Measurements from ENCODE around the gene PCDHGC5. TPM values are rescaled to one million over a fixed set of nuclear protein-coding genes. Genes with fewer than 3 reads are reported as not detected.

PCDHGC5 gene
- total and polyA plus RNA-seq, 4 experiments from 2014 or later = not detected

DNA sequence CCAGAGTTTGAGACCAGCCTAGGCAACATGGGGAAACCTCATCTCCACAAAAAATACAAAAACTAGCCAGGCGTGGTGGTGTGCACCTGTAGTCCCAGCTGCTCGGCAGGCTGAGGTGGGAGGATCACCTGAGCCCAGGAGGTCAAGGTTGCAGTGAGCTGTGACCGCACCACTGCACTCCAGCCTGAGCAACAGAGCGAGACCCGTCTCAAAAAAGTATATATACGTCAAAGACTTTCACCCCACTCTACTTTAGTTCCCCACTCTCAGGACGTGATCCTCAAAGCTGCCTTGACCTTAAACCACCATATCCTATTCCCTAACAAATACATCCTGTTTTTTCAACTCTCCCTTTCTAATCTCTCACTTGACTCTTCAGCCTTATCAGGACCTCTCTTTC is 41.0 kb downstream of the PCDHGC5 start:
- CTCF ChIA-PET (ENCODE audit: partially characterized antibody) = interaction anchor here (10.2 kb wide), 1 partner anchor 17 kb away, joined by 144 read pairs; no protein-coding TSS in a partner anchor
- peaks cover 83% of the 10 kb centered on the region for H3K36me3 ChIP-seq (ENCODE audit: insufficient read depth, low read length)
- no peaks in the 10 kb centered on the region for H3K27me3 Mint-ChIP-seq
- H3K36me3 Mint-ChIP-seq = peaks cover 10 to 48% of the 10 kb centered on the region in 2 donors
- DNase-seq = no peak
- POLR2A ChIA-PET (ENCODE audit: partially characterized antibody) = no interaction called here
- intact Hi-C loops (cut with micrococcal nuclease) = no loop called here
- H3K9me3 Mint-ChIP-seq = no peaks in the 10 kb centered on the region
- no peaks in the 10 kb centered on the region for H3K4me1 ChIP-seq (ENCODE audit: insufficient read depth, low read length)
- H3K4me1 Mint-ChIP-seq = peaks cover 10 to 14% (median 12%) of the 10 kb centered on the region in 4 donors
- no peak overlapping the region for H3K4me3 ChIP-seq (ENCODE audit: low read length in 2 of 2)
- H3K4me3 Mint-ChIP-seq = no peak overlapping the region
- H3K9me3 ChIP-seq (ENCODE audit: control insufficient read depth in 1 of 2, low read length in 2 of 2) = no peaks in the 10 kb centered on the region
- H3K27ac Mint-ChIP-seq = no peak overlapping the region
- H3K27me3 ChIP-seq (ENCODE audit: insufficient read depth, low read length) = no peaks in the 10 kb centered on the region
- H3K27ac ChIP-seq (ENCODE audit: low read depth, low read length) = no peak overlapping the region

DNA sequence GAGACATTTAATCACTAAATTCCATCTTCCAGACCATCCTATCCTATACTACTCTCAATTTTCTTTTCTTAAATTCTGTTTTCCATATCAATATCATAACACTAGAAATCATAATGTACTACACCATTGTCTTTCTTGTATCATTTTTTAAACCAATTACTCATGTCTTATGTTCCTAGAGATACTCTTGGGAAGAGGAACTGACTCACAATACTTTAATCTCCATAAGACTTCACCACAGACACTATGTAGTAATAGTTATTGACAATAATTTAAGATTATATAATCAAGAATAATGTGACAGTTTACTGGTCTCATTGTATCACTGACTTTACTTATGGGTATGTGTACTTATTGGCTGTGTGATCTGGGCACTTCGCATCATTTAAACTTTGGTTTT is 43.8 kb downstream of the PCDHGC5 start:
- intact Hi-C loops (cut with micrococcal nuclease) = no loop called here
- Mint-ChIP-seq H3K27me3 (no peaks in the 10 kb centered on the region), H3K4me3 (no peak overlapping the region), H3K4me1 (peaks cover 4 to 13% (median 12%) of the 10 kb centered on the region in 4 donors), H3K9me3 (no peaks in the 10 kb centered on the region), H3K27ac (no peak overlapping the region), H3K36me3 (peaks cover 23 to 39% of the 10 kb centered on the region in 2 donors)
- POLR2A ChIA-PET (ENCODE audit: partially characterized antibody) = no interaction called here
- Histone ChIP-seq H3K27ac (ENCODE audit: low read depth, low read length) (no peak overlapping the region), H3K9me3 (ENCODE audit: control insufficient read depth in 1 of 2, low read length in 2 of 2) (no peaks in the 10 kb centered on the region), H3K36me3 (ENCODE audit: insufficient read depth, low read length) (peaks cover 61% of the 10 kb centered on the region), H3K4me3 (ENCODE audit: low read length in 2 of 2) (no peak overlapping the region), H3K27me3 (ENCODE audit: insufficient read depth, low read length) (no peaks in the 10 kb centered on the region), H3K4me1 (ENCODE audit: insufficient read depth, low read length) (no peaks in the 10 kb centered on the region)
- no peak for DNase-seq
- CTCF ChIA-PET (ENCODE audit: partially characterized antibody) = interaction anchor here (1.3 to 6.5 kb wide), 7 partner anchors 10 to 31 kb away, joined by 3 to 49 read pairs (median 5); no protein-coding TSS in a partner anchor

DNA sequence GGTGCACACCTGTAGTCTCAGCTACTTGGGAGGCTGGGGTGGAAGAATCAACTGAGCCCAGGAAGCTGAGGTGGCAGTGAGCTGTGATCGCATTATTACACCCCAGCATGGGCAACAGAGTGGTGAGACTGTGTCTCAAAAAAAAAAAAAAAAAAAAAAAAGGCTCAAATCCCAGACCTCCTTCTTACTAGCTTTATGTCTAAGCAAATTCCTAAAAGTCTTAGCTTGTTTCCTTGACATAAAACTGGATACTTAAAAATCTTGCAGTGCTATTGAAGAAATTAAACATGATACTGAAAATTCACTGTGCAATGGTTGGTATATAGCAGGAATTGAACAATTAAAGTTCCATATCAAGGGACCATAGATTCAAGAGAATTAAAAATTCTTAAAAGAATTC is 45.0 kb downstream of the PCDHGC5 start:
- Histone ChIP-seq H3K9me3 (ENCODE audit: control insufficient read depth in 1 of 2, low read length in 2 of 2) (no peaks in the 10 kb centered on the region), H3K27ac (ENCODE audit: low read depth, low read length) (peak overlapping the region; percentile 8), H3K36me3 (ENCODE audit: insufficient read depth, low read length) (peaks cover 49% of the 10 kb centered on the region), H3K27me3 (ENCODE audit: insufficient read depth, low read length) (no peaks in the 10 kb centered on the region), H3K4me1 (ENCODE audit: insufficient read depth, low read length) (no peaks in the 10 kb centered on the region), H3K4me3 (ENCODE audit: low read length in 2 of 2) (no peak overlapping the region)
- intact Hi-C loops (cut with micrococcal nuclease) = no loop called here
- Mint-ChIP-seq H3K27ac (peak overlapping the region in 3 of 7 donors; percentile 37 to 45 (median 41)), H3K4me1 (peaks cover 4 to 13% (median 12%) of the 10 kb centered on the region in 4 donors), H3K4me3 (no peak overlapping the region), H3K36me3 (peaks cover 23 to 27% of the 10 kb centered on the region in 2 donors), H3K9me3 (no peaks in the 10 kb centered on the region), H3K27me3 (no peaks in the 10 kb centered on the region)
- DNase-seq = no peak
- POLR2A ChIA-PET (ENCODE audit: partially characterized antibody) = interaction anchor here (0.7 kb wide), 1 partner anchor 8 kb away, joined by 4 read pairs; no protein-coding TSS in a partner anchor
- CTCF ChIA-PET (ENCODE audit: partially characterized antibody) = interaction anchor here (0.6 to 6.5 kb wide), 9 partner anchors 11 to 1523 kb away, joined by 4 to 49 read pairs (median 6); no protein-coding TSS in a partner anchor

DNA sequence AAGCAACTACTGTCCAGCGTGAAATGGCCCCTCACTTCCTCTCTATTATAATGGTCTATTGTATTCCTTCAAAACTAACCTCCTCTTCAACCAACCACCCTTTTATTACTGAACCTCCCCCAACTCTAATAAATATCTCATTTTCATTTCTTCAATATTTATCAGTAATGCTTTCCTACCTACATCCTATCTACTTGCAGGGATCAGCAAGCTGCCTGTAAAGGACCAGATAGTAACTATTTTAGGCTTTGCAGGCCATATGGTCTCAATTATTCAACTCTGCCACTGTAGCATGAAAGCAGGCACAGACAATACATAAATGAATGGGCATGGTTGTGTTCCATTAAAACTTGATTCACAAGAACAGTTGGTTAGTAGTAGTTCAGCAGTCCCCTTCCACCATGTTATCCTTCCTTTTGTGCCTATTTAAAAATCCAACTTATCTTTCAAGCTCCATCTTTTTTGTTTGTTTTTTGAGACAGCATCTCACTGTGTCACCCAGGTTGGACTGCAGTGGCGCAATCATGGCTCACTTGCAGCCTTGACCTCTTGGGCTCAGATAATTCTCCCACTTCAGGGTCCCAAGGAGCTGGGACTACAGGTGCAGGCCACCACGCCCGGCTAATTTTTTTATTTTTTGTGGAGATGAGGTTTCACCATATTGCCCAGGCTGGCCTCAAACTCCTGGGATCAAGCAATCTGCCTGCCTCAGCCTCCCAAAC is 45.8 kb downstream of the PCDHGC5 start:
- ChIA-PET CTCF (ENCODE audit: partially characterized antibody) (interaction anchor here (0.6 to 6.5 kb wide), 9 partner anchors 11 to 1522 kb away, joined by 3 to 49 read pairs (median 4); no protein-coding TSS in a partner anchor), POLR2A (ENCODE audit: partially characterized antibody) (interaction anchor here (0.7 kb wide), 1 partner anchor 8 kb away, joined by 4 read pairs; no protein-coding TSS in a partner anchor)
- Histone ChIP-seq H3K27ac (ENCODE audit: low read depth, low read length) (no peak overlapping the region), H3K4me3 (ENCODE audit: low read length in 2 of 2) (no peak overlapping the region), H3K9me3 (ENCODE audit: control insufficient read depth in 1 of 2, low read length in 2 of 2) (no peaks in the 10 kb centered on the region), H3K4me1 (ENCODE audit: insufficient read depth, low read length) (no peaks in the 10 kb centered on the region), H3K36me3 (ENCODE audit: insufficient read depth, low read length) (peaks cover 42% of the 10 kb centered on the region), H3K27me3 (ENCODE audit: insufficient read depth, low read length) (no peaks in the 10 kb centered on the region)
- H3K27me3 Mint-ChIP-seq = no peaks in the 10 kb centered on the region
- DNase-seq = no peak
- H3K36me3 Mint-ChIP-seq = peaks cover 28 to 30% of the 10 kb centered on the region in 2 donors
- no peaks in the 10 kb centered on the region for H3K9me3 Mint-ChIP-seq
- H3K4me3 Mint-ChIP-seq = no peak overlapping the region
- peaks cover 4 to 14% (median 12%) of the 10 kb centered on the region in 4 donors for H3K4me1 Mint-ChIP-seq
- intact Hi-C loops (cut with micrococcal nuclease) = no loop called here
- H3K27ac Mint-ChIP-seq = peak overlapping the region in 5 of 7 donors; percentile 37 to 86 (median 64)

Other genes with a start within 250 kb of the PCDHGC5 start
- under 1 TPM; 0.17 to 0.53 TPM for gene PCDHB15, start 243.7 kb upstream of the PCDHGC5 start, total RNA-seq
- gene PCDHB15, start 243.7 kb upstream of the PCDHGC5 start, polyA plus RNA-seq = not detected
- under 1 TPM; 0.38 to 0.91 TPM for gene SLC25A2, start 185.0 kb upstream of the PCDHGC5 start, total RNA-seq
- gene SLC25A2, start 185.0 kb upstream of the PCDHGC5 start, polyA plus RNA-seq = not detected
- gene TAF7, start 168.3 kb upstream of the PCDHGC5 start, total RNA-seq = 100 to 1,000 TPM; 109 to 119 TPM
- gene TAF7, start 168.3 kb upstream of the PCDHGC5 start, polyA plus RNA-seq = 100 to 1,000 TPM; 165 to 216 TPM
- under 1 TPM; 0.58 to 0.78 TPM for gene PCDHGA1, start 158.6 kb upstream of the PCDHGC5 start, total RNA-seq
- not detected for gene PCDHGA1, start 158.6 kb upstream of the PCDHGC5 start, polyA plus RNA-seq
- under 1 TPM; 0.19 to 0.23 TPM for gene PCDHGA2, start 150.3 kb upstream of the PCDHGC5 start, total RNA-seq
- gene PCDHGA2, start 150.3 kb upstream of the PCDHGC5 start, polyA plus RNA-seq = not detected
- gene PCDHGA3, start 145.3 kb upstream of the PCDHGC5 start, total RNA-seq = under 1 TPM; 0.17 to 0.26 TPM
- gene PCDHGA3, start 145.3 kb upstream of the PCDHGC5 start, polyA plus RNA-seq = under 1 TPM in 1 of 2 donors, not detected in 1; 0.23 TPM
- gene PCDHGB1, start 139.0 kb upstream of the PCDHGC5 start, total RNA-seq = under 1 TPM; 0.17 to 0.26 TPM
- gene PCDHGB1, start 139.0 kb upstream of the PCDHGC5 start, polyA plus RNA-seq = not detected
- under 1 TPM in 1 of 2 experiments, not detected in 1; 0.47 TPM for gene PCDHGA4, start 134.1 kb upstream of the PCDHGC5 start, total RNA-seq
- gene PCDHGA4, start 134.1 kb upstream of the PCDHGC5 start, polyA plus RNA-seq = not detected
- gene PCDHGB2, start 129.1 kb upstream of the PCDHGC5 start, total RNA-seq = under 1 TPM; 0.55 to 0.64 TPM
- not detected for gene PCDHGB2, start 129.1 kb upstream of the PCDHGC5 start, polyA plus RNA-seq
- gene PCDHGA5, start 124.9 kb upstream of the PCDHGC5 start, total RNA-seq = under 1 TPM; 0.28 to 0.44 TPM
- not detected for gene PCDHGA5, start 124.9 kb upstream of the PCDHGC5 start, polyA plus RNA-seq
- gene PCDHGB3, start 118.8 kb upstream of the PCDHGC5 start, total RNA-seq = under 1 TPM; 0.50 to 0.76 TPM
- gene PCDHGB3, start 118.8 kb upstream of the PCDHGC5 start, polyA plus RNA-seq = not detected
- under 1 TPM; 0.50 to 0.76 TPM for gene PCDHGA6, start 115.2 kb upstream of the PCDHGC5 start, total RNA-seq
- under 1 TPM in 1 of 2 donors, not detected in 1; 0.03 TPM for gene PCDHGA6, start 115.2 kb upstream of the PCDHGC5 start, polyA plus RNA-seq
- gene PCDHGA7, start 106.3 kb upstream of the PCDHGC5 start, total RNA-seq = under 1 TPM; 0.26 to 0.44 TPM
- gene PCDHGA7, start 106.3 kb upstream of the PCDHGC5 start, polyA plus RNA-seq = not detected
- gene PCDHGB4, start 101.4 kb upstream of the PCDHGC5 start, total RNA-seq = under 1 TPM; 0.19 to 0.23 TPM
- under 1 TPM in 1 of 2 donors, not detected in 1; 0.13 TPM for gene PCDHGB4, start 101.4 kb upstream of the PCDHGC5 start, polyA plus RNA-seq
- under 1 TPM in 1 of 2 experiments, not detected in 1; 0.17 TPM for gene PCDHGA8, start 96.4 kb upstream of the PCDHGC5 start, total RNA-seq
- gene PCDHGA8, start 96.4 kb upstream of the PCDHGC5 start, polyA plus RNA-seq = not detected
- gene PCDHGB5, start 91.1 kb upstream of the PCDHGC5 start, total RNA-seq = under 1 TPM; 0.42 to 0.49 TPM
- under 1 TPM in 1 of 2 donors, not detected in 1; 0.39 TPM for gene PCDHGB5, start 91.1 kb upstream of the PCDHGC5 start, polyA plus RNA-seq
- under 1 TPM; 0.17 to 0.25 TPM for gene PCDHGA9, start 86.3 kb upstream of the PCDHGC5 start, total RNA-seq
- under 1 TPM in 1 of 2 donors, not detected in 1; 0.09 TPM for gene PCDHGA9, start 86.3 kb upstream of the PCDHGC5 start, polyA plus RNA-seq
- under 1 TPM; 0.22 to 0.26 TPM for gene PCDHGB6, start 81.1 kb upstream of the PCDHGC5 start, total RNA-seq
- under 1 TPM in 1 of 2 donors, not detected in 1; 0.11 TPM for gene PCDHGB6, start 81.1 kb upstream of the PCDHGC5 start, polyA plus RNA-seq
- under 1 TPM; 0.25 to 0.35 TPM for gene PCDHGA10, start 76.1 kb upstream of the PCDHGC5 start, total RNA-seq
- gene PCDHGA10, start 76.1 kb upstream of the PCDHGC5 start, polyA plus RNA-seq = not detected
- under 1 TPM; 0.32 to 0.33 TPM for gene PCDHGB7, start 71.4 kb upstream of the PCDHGC5 start, total RNA-seq
- under 1 TPM in 1 of 2 donors, not detected in 1; 0.03 TPM for gene PCDHGB7, start 71.4 kb upstream of the PCDHGC5 start, polyA plus RNA-seq
- under 1 TPM; 0.20 to 0.36 TPM for gene PCDHGA11, start 68.0 kb upstream of the PCDHGC5 start, total RNA-seq
- not detected for gene PCDHGA11, start 68.0 kb upstream of the PCDHGC5 start, polyA plus RNA-seq
- under 1 TPM; 0.11 to 0.17 TPM for gene PCDHGA12, start 58.6 kb upstream of the PCDHGC5 start, total RNA-seq
- gene PCDHGA12, start 58.6 kb upstream of the PCDHGC5 start, polyA plus RNA-seq = not detected
- under 1 TPM in 1 of 2 experiments, not detected in 1; 0.17 TPM for gene PCDHGC3, start 13.1 kb upstream of the PCDHGC5 start, total RNA-seq
- gene PCDHGC3, start 13.1 kb upstream of the PCDHGC5 start, polyA plus RNA-seq = under 1 TPM in 1 of 2 donors, not detected in 1; 0.14 TPM
- gene PCDHGC4, start 4.1 kb upstream of the PCDHGC5 start, total RNA-seq = not detected
- under 1 TPM in 1 of 2 donors, not detected in 1; 0.11 TPM for gene PCDHGC4, start 4.1 kb upstream of the PCDHGC5 start, polyA plus RNA-seq
- 100 to 1,000 TPM; 211 TPM for gene DIAPH1, start 129.9 kb downstream of the PCDHGC5 start, total RNA-seq
- 100 to 1,000 TPM in 1 of 2 donors, 10 to 100 TPM in 1; 81.5 to 145 TPM for gene DIAPH1, start 129.9 kb downstream of the PCDHGC5 start, polyA plus RNA-seq
- 10 to 100 TPM; 85.1 to 91.0 TPM for gene HDAC3, start 147.8 kb downstream of the PCDHGC5 start, total RNA-seq
- gene HDAC3, start 147.8 kb downstream of the PCDHGC5 start, polyA plus RNA-seq = 100 to 1,000 TPM in 1 of 2 donors, 10 to 100 TPM in 1; 92.8 to 137 TPM
- gene RELL2, start 147.9 kb downstream of the PCDHGC5 start, total RNA-seq = 10 to 100 TPM; 20.4 to 21.3 TPM
- gene RELL2, start 147.9 kb downstream of the PCDHGC5 start, polyA plus RNA-seq = 1 to 10 TPM; 3.0 to 5.4 TPM
- 100 to 1,000 TPM; 106 to 110 TPM for gene FCHSD1, start 162.3 kb downstream of the PCDHGC5 start, total RNA-seq
- gene FCHSD1, start 162.3 kb downstream of the PCDHGC5 start, polyA plus RNA-seq = 1 to 10 TPM; 7.1 to 9.9 TPM
- gene ARAP3, start 193.1 kb downstream of the PCDHGC5 start, total RNA-seq = 10 to 100 TPM; 14.7 to 16.4 TPM
- under 1 TPM in 1 of 2 donors, not detected in 1; 0.73 TPM for gene ARAP3, start 193.1 kb downstream of the PCDHGC5 start, polyA plus RNA-seq